Fibroblast of the aortic adventitia (primary cell): ENCODE results near the gene TOP3A. TPM values are rescaled to one million over a fixed set of nuclear protein-coding genes. Genes with fewer than 3 reads are reported as not detected.
"Not testable (repeated sequence)": the region's sequence is repeated elsewhere in the genome, so short reads cannot be mapped to it uniquely, and the experiment has no call there.

Source experiments
- DNase-seq: peaks from one replicate; pipeline ENCODE4 v3.0.0-alpha.2; 2010; ENCODE audit warnings: low read depth
- H3K4me3 ChIP-seq: 2 replicates; pipeline ENCODE4 v1.5.1; 2011; ENCODE audit warnings: low read depth, mild to moderate bottlenecking, control low read depth, low read length, moderate library complexity
- CTCF ChIP-seq: IDR thresholded peaks from 2 replicates; pipeline ENCODE4 v1.5.1; 2011; ENCODE audit warnings: mild to moderate bottlenecking, low read length, control low read depth, inconsistent platforms; ENCODE audit not compliant: insufficient read depth
- total RNA-seq: library from RNA; depleted of rRNA; stranded (reverse); fragments of >200 nt; gene quantifications from 2 replicates; pipeline ENCODE4 v1.2.3, GENCODE V29; 2012; ENCODE audit warnings: low replicate concordance

TOP3A gene
- total RNA-seq, 1 donor = 50.0 TPM

- DNase-seq = no peak
- no peak for TF ChIP-seq CTCF
- no peak overlapping the region for H3K4me3 ChIP-seq
Measured at GRCh38 chr17:18309202-18309601, 5.6 kb downstream of the TOP3A start.

GRCh38 chr17:18303206-18303605, 11.6 kb downstream of the TOP3A start:
- DNase-seq, H3K4me3 ChIP-seq: not testable (repeated sequence)

GRCh38 chr17:18300725-18301480, 13.9 kb downstream of the TOP3A start:
- H3K4me3 ChIP-seq = no peak overlapping the region
- TF ChIP-seq CTCF = no peak
- no peak for DNase-seq

GRCh38 chr17:18298061-18298460, 16.7 kb downstream of the TOP3A start:
- H3K4me3 ChIP-seq, DNase-seq: not testable (repeated sequence)

GRCh38 chr17:18291718-18292540, 22.9 kb downstream of the TOP3A start:
- no peak for DNase-seq
- TF ChIP-seq CTCF = no peak
- H3K4me3 ChIP-seq = no peak overlapping the region

- H3K4me3 ChIP-seq = no peak overlapping the region
- DNase-seq = no peak
- no peak for TF ChIP-seq CTCF
Measured at GRCh38 chr17:18285296-18285695, 29.5 kb downstream of the TOP3A start.

GRCh38 chr17:18281788-18282187, 33.0 kb downstream of the TOP3A start:
- no peak for DNase-seq
- H3K4me3 ChIP-seq = no peak overlapping the region
- TF ChIP-seq CTCF = no peak
